Testis (tissue), 2 donors: ENCODE data around the gene UBE3C.

ENCODE experiments used
- CTCF ChIP-seq, 3 experiments: fragments of 450-650 bp in 2 of 3; fragments of 200-600 bp in 1 of 3; sonication (generic) in 1 of 3; IDR thresholded peaks; one replicate each; pipeline ENCODE4 v1.5.1; 2016 to 2019; ENCODE audit warnings: antibody characterized with exemption in 3 of 3, mild to moderate bottlenecking in 2 of 3, moderate library complexity in 1 of 3
- POLR2A ChIP-seq: fragments of 450-650 bp; IDR thresholded peaks from one replicate; pipeline ENCODE4 v1.6.1; 2017; ENCODE audit warnings: antibody characterized with exemption, mild to moderate bottlenecking, moderate library complexity

- TF ChIP-seq POLR2A (no peak), CTCF (IDR thresholded peaks at IDR 0.05) (no peak)
These were observed 127.5 kb downstream of the UBE3C start for GRCh38 chr7:157266272-157266671.
